Measurements from ENCODE around the gene CBLN2. TPM values are rescaled to one million over a fixed set of nuclear protein-coding genes. Genes with fewer than 3 reads are reported as not detected.

Gene CBLN2
- total RNA-seq = not detected
- long read RNA-seq = 0 reads

GRCh38 chr18:72544092-72544886 is at the start of gene CBLN2:
TSS of gene CBLN2 (minus strand) at chr18:72544342. CDS start at chr18:72542160, 2,182 bp downstream.
- Histone ChIP-seq H3K4me1 (no peaks in the 10 kb centered on the region), H3K4me3 (peak within 1 kb of the TSS; percentile 3), H3K27ac (no peak within 1 kb of the TSS), H3K36me3 (no peaks in the 10 kb centered on the region), H3K27me3 (ENCODE audit: low read depth) (peaks cover 44% of the 10 kb centered on the region), H3K9me3 (no peaks in the 10 kb centered on the region)
- ATAC-seq (peak; percentile 65 to 78), DNase-seq (peak; percentile 45)
- intact Hi-C loops (cut with DNase I) = no loop called here
- peak; percentile 53 for TF ChIP-seq CTCF (IDR thresholded peaks at IDR 0.05)

- no peak for TF ChIP-seq CTCF (IDR thresholded peaks at IDR 0.05)
- H3K9me3 ChIP-seq = no peaks in the 10 kb centered on the region
- ATAC-seq (no peak), DNase-seq (no peak)
- H3K36me3 ChIP-seq = no peaks in the 10 kb centered on the region
- no peaks in the 10 kb centered on the region for H3K4me1 ChIP-seq
- intact Hi-C loops (cut with DNase I) = no loop called here
- H3K4me3 ChIP-seq = no peak overlapping the region
- H3K27me3 ChIP-seq (ENCODE audit: low read depth) = no peaks in the 10 kb centered on the region
- no peak overlapping the region for H3K27ac ChIP-seq
Observed at GRCh38 chr18:72588360-72588759, 44.2 kb upstream of the CBLN2 start.

GRCh38 chr18:72584787-72585186 is 40.6 kb upstream of the CBLN2 start:
- H3K27me3 ChIP-seq (ENCODE audit: low read depth) = no peaks in the 10 kb centered on the region
- intact Hi-C loops (cut with DNase I) = no loop called here
- H3K4me1 ChIP-seq = no peaks in the 10 kb centered on the region
- no peak for DNase-seq
- no peak overlapping the region for H3K4me3 ChIP-seq
- no peaks in the 10 kb centered on the region for H3K36me3 ChIP-seq
- no peaks in the 10 kb centered on the region for H3K9me3 ChIP-seq
- TF ChIP-seq CTCF (IDR thresholded peaks at IDR 0.05) = no peak
- ATAC-seq = no peak
- no peak overlapping the region for H3K27ac ChIP-seq

- intact Hi-C loops (cut with DNase I) = no loop called here
- DNase-seq (no peak), ATAC-seq (no peak)
- Histone ChIP-seq H3K27me3 (ENCODE audit: low read depth) (no peaks in the 10 kb centered on the region), H3K4me3 (no peak overlapping the region), H3K9me3 (no peaks in the 10 kb centered on the region), H3K36me3 (no peaks in the 10 kb centered on the region), H3K27ac (no peak overlapping the region), H3K4me1 (no peaks in the 10 kb centered on the region)
- no peak for TF ChIP-seq CTCF (IDR thresholded peaks at IDR 0.05)
Observed at GRCh38 chr18:72581976-72582375, 37.8 kb upstream of the CBLN2 start.

GRCh38 chr18:72572896-72573295 is 28.8 kb upstream of the CBLN2 start:
- H3K27me3 ChIP-seq (ENCODE audit: low read depth) = no peaks in the 10 kb centered on the region
- DNase-seq = no peak
- no peaks in the 10 kb centered on the region for H3K9me3 ChIP-seq
- H3K4me3 ChIP-seq = no peak overlapping the region
- no peaks in the 10 kb centered on the region for H3K4me1 ChIP-seq
- no peak for TF ChIP-seq CTCF (IDR thresholded peaks at IDR 0.05)
- intact Hi-C loops (cut with DNase I) = no loop called here
- no peak overlapping the region for H3K27ac ChIP-seq
- ATAC-seq = no peak
- H3K36me3 ChIP-seq = no peaks in the 10 kb centered on the region

Data from lower lobe of right lung (tissue), 2 donors.